Spleen (tissue), 11 donors: Measurements from ENCODE around the gene ABCA8. TPM values are rescaled to one million over a fixed set of nuclear protein-coding genes. Genes with fewer than 3 reads are reported as not detected.

Experiments
- DNase-seq: peaks from one replicate; pipeline ENCODE4 v3.0.0-alpha.2; 2020
- H3K27ac ChIP-seq, 8 donors: fragments of 200-600 bp; sonication (generic) in 7 of 8; 1 replicate in 4 of 8; 2 replicates in 4 of 8; pipeline versions ENCODE4 v1.5.0 to v1.8.0; 2016 to 2021; ENCODE audit warnings: inconsistent platforms in 4 of 8, mild to moderate bottlenecking in 4 of 8, moderate library complexity in 1 of 8
- H3K27me3 ChIP-seq, 7 donors: fragments of 200-600 bp; sonication (generic) in 6 of 7; replicated peaks in 1 of 7; 1 replicate in 4 of 7; 2 replicates in 3 of 7; pipeline versions ENCODE4 v1.5.0 to v1.8.0; 2016 to 2021; ENCODE audit warnings: inconsistent platforms in 3 of 7, mild to moderate bottlenecking in 1 of 7
- H3K36me3 ChIP-seq, 6 donors: fragments of 200-600 bp; sonication (generic) in 5 of 6; 1 replicate in 4 of 6; 2 replicates in 2 of 6; pipeline versions ENCODE4 v1.5.0 to v1.8.0; 2016 to 2021; ENCODE audit warnings: inconsistent platforms in 2 of 6
- H3K4me1 ChIP-seq, 6 donors: fragments of 200-600 bp; sonication (generic) in 5 of 6; 1 replicate in 3 of 6; 2 replicates in 3 of 6; pipeline versions ENCODE4 v1.5.0 to v1.8.0; 2016 to 2021; ENCODE audit warnings: inconsistent platforms in 3 of 6
- H3K4me3 ChIP-seq, 8 donors: fragments of 200-600 bp; sonication (generic) in 7 of 8; 1 replicate in 4 of 8; 2 replicates in 4 of 8; pipeline versions ENCODE4 v1.5.0 to v1.8.0; 2016 to 2021; ENCODE audit warnings: inconsistent platforms in 4 of 8, mild to moderate bottlenecking in 4 of 8, moderate library complexity in 2 of 8
- H3K9me3 ChIP-seq, 8 donors: fragments of 200-600 bp; sonication (generic) in 7 of 8; 1 replicate in 4 of 8; 2 replicates in 4 of 8; pipeline versions ENCODE4 v1.5.0 to v1.8.0; 2016 to 2021; ENCODE audit warnings: inconsistent platforms in 4 of 8
- POLR2A ChIP-seq, 3 donors: fragments of 450-650 bp; IDR thresholded peaks; one replicate each; pipeline ENCODE4 v1.5.1; 2017; ENCODE audit warnings: antibody characterized with exemption in 3 of 3, mild to moderate bottlenecking in 1 of 3
- POLR2AphosphoS5 ChIP-seq, 3 donors: sonication (generic); formaldehyde crosslinking; IDR thresholded peaks; one replicate each; pipeline ENCODE4 v1.5.1; 2017; ENCODE audit warnings: antibody characterized with exemption in 3 of 3
- WGBS, 5 donors: extraction: QIAGEN DNeasy Blood & Tissue Kit in 3 of 5; methylation state at CpG; one replicate each; pipeline versions ENCODE4 v1.1.5 to v1.1.7; 2013 to 2018; 5-methylcytosine and 5-hydroxymethylcytosine counted together
- intact Hi-C: fragments of 100-400 bp; cut with DNase I; formaldehyde crosslinking; loops from one replicate; pipeline ENCODE4 v1.15.0; 2023; ENCODE audit warnings: low total_unique reads
- polyA plus RNA-seq, 3 donors: library from polyadenylated mRNA; stranded (reverse); fragments of 200-250 nt; gene quantifications; one replicate each; pipeline ENCODE4 v1.2.1, GENCODE V29; 2013
- total RNA-seq, 7 donors: library from RNA; depleted of rRNA in 3 of 7; stranded (reverse); fragments of >200 nt in 3 of 7; fragmentation: NEBNext Ultra II Directional in 4 of 7; extraction: Animal tissue kit (Norgen Biotek cat#: 25700) in 4 of 7; gene quantifications; one replicate each; pipeline versions ENCODE4 v1.1.0 to v1.2.1, GENCODE V29; 2016 to 2021
- TF ChIP-seq, protein P1 (sequence below), 11 experiments: fragments of 200-600 bp in 7 of 11; fragments of 450-650 bp in 4 of 11; sonication (generic) in 4 of 11; IDR thresholded peaks in 8 of 11; conservative IDR thresholded peaks in 3 of 11; 1 replicate in 7 of 11; 2 replicates in 4 of 11; pipeline versions ENCODE4 v1.4.0 to v1.8.0; 2016 to 2021; ENCODE audit warnings: antibody characterized with exemption in 11 of 11, inconsistent platforms in 4 of 11, mild to moderate bottlenecking in 1 of 11
- donor health status: healthy with polysubstance abuse.
- donor health status: DM: no; HTN: no; CAD: no; lungs with moderate emphysema.
- donor health status: DM: no; HTN: no; CAD: no.
- donor health status: Bipolar disorder and iron deficiency.
- donor health status: healthy.
- donor health status: DM: no; HTN: no; CAD: no.
- donor health status: DM: yes; HTN: yes; CAD: no.

ABCA8 gene
- total and polyA plus RNA-seq, 10 donors: 1.1 to 89.4 (median 46.2) TPM

GRCh38 chr17:68884888-68885287, 70.3 kb downstream of the ABCA8 start:
- intact Hi-C loops: no loop called here
- DNase-seq: no peak
- WGBS, 5 donors: 79 to 96% (median 91%) methylated on average over 4 of the region's 4 CpGs
- Histone ChIP-seq H3K4me3 (no peak overlapping the region), H3K4me1 (no peaks in the 10 kb centered on the region), H3K9me3 (peaks cover 0 to 11% (median 9%) of the 10 kb centered on the region in 8 donors), H3K27me3 (no peaks in the 10 kb centered on the region), H3K27ac (no peak overlapping the region), H3K36me3 (peaks cover 0 to 23% (median 4%) of the 10 kb centered on the region in 6 donors)
- TF ChIP-seq, protein P1, sequence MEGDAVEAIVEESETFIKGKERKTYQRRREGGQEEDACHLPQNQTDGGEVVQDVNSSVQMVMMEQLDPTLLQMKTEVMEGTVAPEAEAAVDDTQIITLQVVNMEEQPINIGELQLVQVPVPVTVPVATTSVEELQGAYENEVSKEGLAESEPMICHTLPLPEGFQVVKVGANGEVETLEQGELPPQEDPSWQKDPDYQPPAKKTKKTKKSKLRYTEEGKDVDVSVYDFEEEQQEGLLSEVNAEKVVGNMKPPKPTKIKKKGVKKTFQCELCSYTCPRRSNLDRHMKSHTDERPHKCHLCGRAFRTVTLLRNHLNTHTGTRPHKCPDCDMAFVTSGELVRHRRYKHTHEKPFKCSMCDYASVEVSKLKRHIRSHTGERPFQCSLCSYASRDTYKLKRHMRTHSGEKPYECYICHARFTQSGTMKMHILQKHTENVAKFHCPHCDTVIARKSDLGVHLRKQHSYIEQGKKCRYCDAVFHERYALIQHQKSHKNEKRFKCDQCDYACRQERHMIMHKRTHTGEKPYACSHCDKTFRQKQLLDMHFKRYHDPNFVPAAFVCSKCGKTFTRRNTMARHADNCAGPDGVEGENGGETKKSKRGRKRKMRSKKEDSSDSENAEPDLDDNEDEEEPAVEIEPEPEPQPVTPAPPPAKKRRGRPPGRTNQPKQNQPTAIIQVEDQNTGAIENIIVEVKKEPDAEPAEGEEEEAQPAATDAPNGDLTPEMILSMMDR (IDR thresholded peaks at IDR 0.05 in 8 of 11, conservative IDR thresholded peaks at IDR 0.05 in 3 of 11): no peak
- TF ChIP-seq POLR2AphosphoS5 (IDR thresholded peaks at IDR 0.05) (no peak), POLR2A (IDR thresholded peaks at IDR 0.05) (no peak)

- Histone ChIP-seq H3K36me3 (peaks cover 0 to 29% (median 4%) of the 10 kb centered on the region in 6 donors), H3K27me3 (no peaks in the 10 kb centered on the region), H3K27ac (no peak overlapping the region), H3K4me3 (no peak overlapping the region), H3K4me1 (no peaks in the 10 kb centered on the region), H3K9me3 (peaks cover 0 to 44% (median 28%) of the 10 kb centered on the region in 8 donors)
- no peak for DNase-seq
- TF ChIP-seq POLR2A (IDR thresholded peaks at IDR 0.05) (no peak), POLR2AphosphoS5 (IDR thresholded peaks at IDR 0.05) (no peak)
- TF ChIP-seq, protein P1 (IDR thresholded peaks at IDR 0.05 in 8 of 11, conservative IDR thresholded peaks at IDR 0.05 in 3 of 11): no peak
- intact Hi-C loops: no loop called here
- WGBS, 5 donors: 80 to 92% (median 90%) methylated on average over 5 of the region's 5 CpGs
Observed at GRCh38 chr17:68878226-68878885, 76.8 kb downstream of the ABCA8 start.

- TF ChIP-seq POLR2AphosphoS5 (IDR thresholded peaks at IDR 0.05) (no peak), POLR2A (IDR thresholded peaks at IDR 0.05) (no peak)
- TF ChIP-seq, protein P1 (IDR thresholded peaks at IDR 0.05 in 8 of 11, conservative IDR thresholded peaks at IDR 0.05 in 3 of 11): no peak
- 89 to 96% (median 95%) methylated on average over 2 of the region's 2 CpGs for WGBS, 5 donors
- Histone ChIP-seq H3K27me3 (no peaks in the 10 kb centered on the region), H3K4me3 (no peak overlapping the region), H3K4me1 (no peaks in the 10 kb centered on the region), H3K36me3 (peaks cover 0 to 7% (median 0%) of the 10 kb centered on the region in 6 donors), H3K27ac (no peak overlapping the region), H3K9me3 (peaks cover 0 to 6% (median 0%) of the 10 kb centered on the region in 8 donors)
- no peak for DNase-seq
- intact Hi-C loops: no loop called here
Observed at GRCh38 chr17:68871447-68871846, 83.7 kb downstream of the ABCA8 start.

GRCh38 chr17:68870976-68871375, 84.2 kb downstream of the ABCA8 start:
- no peaks in the 10 kb centered on the region for H3K27me3 ChIP-seq
- intact Hi-C loops: no loop called here
- DNase-seq: no peak
- no peaks in the 10 kb centered on the region for H3K4me1 ChIP-seq
- 17 to 36% (median 28%) methylated on average over 1 of the region's 1 CpG for WGBS, 5 donors
- TF ChIP-seq POLR2AphosphoS5 (IDR thresholded peaks at IDR 0.05): no peak
- TF ChIP-seq, protein P1 (IDR thresholded peaks at IDR 0.05 in 8 of 11, conservative IDR thresholded peaks at IDR 0.05 in 3 of 11): no peak
- TF ChIP-seq POLR2A (IDR thresholded peaks at IDR 0.05): no peak
- no peak overlapping the region for H3K27ac ChIP-seq
- no peak overlapping the region for H3K4me3 ChIP-seq
- H3K36me3 ChIP-seq: peaks cover 0 to 7% (median 0%) of the 10 kb centered on the region in 6 donors
- H3K9me3 ChIP-seq: peaks cover 0 to 6% (median 0%) of the 10 kb centered on the region in 8 donors
